HepG2 (cell line): Measurements from ENCODE around the gene NMRAL1. TPM values are rescaled to one million over a fixed set of nuclear protein-coding genes. Genes with fewer than 3 reads are reported as not detected.

Source experiments
- ATAC-seq: fragments of 200-7000 bp; cut with Tn5 transposase; 3 replicates; pipeline ENCODE4 v1.9.1; 2020; ENCODE audit warnings: mild to moderate bottlenecking, moderate library complexity
- BruUV-seq: library from RNA; stranded (reverse); fragments of 400-500 nt; replicated peaks from 2 replicates; lab custom pipeline; 2021; lab: Mats Ljungman, UMichigan
- CTCF ChIA-PET: fragments of 300-600 bp; formaldehyde crosslinking; extraction: SDS; loops from one replicate; lab custom pipeline; 2021; ENCODE audit warnings: low total read pairs, inconsistent platforms, low intra/inter-chr PET ratio; lab: Yijun Ruan, JAX
- POLR2A ChIA-PET: fragments of 350-600 bp; sonication (Branson Sonifier 250); formaldehyde crosslinking; loops from one replicate; lab custom pipeline; 2020; ENCODE audit warnings: antibody characterized with exemption, inconsistent platforms; lab: Yijun Ruan, JAX
- DNase-seq: peaks from one replicate; pipeline ENCODE4 v3.0.0-alpha.2; 2015; ENCODE audit warnings: low spot score
- FAIRE-seq: peaks from 3 replicates; lab custom pipeline; 2011; peaks lifted over from hg19 to GRCh38; lab: Jason Lieb, UNC
- H2AFZ ChIP-seq: one replicate; pipeline ENCODE4 v1.6.1; 2011; ENCODE audit warnings: low read length, inconsistent platforms
- H3K27ac ChIP-seq: fragments of 300-600 bp; 3 replicates; pipeline ENCODE4 v1.8.0; 2011; ENCODE audit warnings: mixed run types, mild to moderate bottlenecking, mixed read lengths, low read length, inconsistent platforms; ENCODE audit not compliant: insufficient read depth; ENCODE audit errors: extremely low read length
- H3K27me3 ChIP-seq, 2 experiments: fragments of 200-600 bp in 1 of 2; 2 replicates in 1 of 2; 3 replicates in 1 of 2; pipeline versions ENCODE4 v1.6.0 to v1.8.0; 2011; ENCODE audit warnings: low read length in 2 of 2, mild to moderate bottlenecking in 2 of 2, moderate library complexity in 2 of 2, inconsistent platforms in 1 of 2; ENCODE audit not compliant: insufficient read depth in 2 of 2, control insufficient read depth in 1 of 2
- H3K36me3 ChIP-seq, 2 experiments: fragments of 200-600 bp in 1 of 2; replicated peaks in 1 of 2; 2 replicates in 1 of 2; 3 replicates in 1 of 2; pipeline versions ENCODE4 v1.5.1 to v1.8.0; 2011; ENCODE audit warnings: low read length in 2 of 2, inconsistent platforms in 1 of 2; ENCODE audit not compliant: insufficient read depth in 2 of 2, control insufficient read depth in 1 of 2
- H3K4me1 ChIP-seq: 2 replicates; pipeline ENCODE4 v1.5.1; 2012; ENCODE audit warnings: low read length, inconsistent platforms; ENCODE audit not compliant: insufficient read depth
- H3K4me2 ChIP-seq: 2 replicates; pipeline ENCODE4 v1.6.0; 2011; ENCODE audit warnings: low read depth, low read length, inconsistent platforms
- H3K4me3 ChIP-seq, 3 experiments: fragments of 200-600 bp in 1 of 3; sonication (generic), shearing (Covaris generic) in 1 of 3; replicated peaks in 1 of 3; 2 replicates each; pipeline ENCODE4 v1.5.1; 2011 to 2016; ENCODE audit warnings: low read length in 3 of 3, inconsistent platforms in 2 of 3, low read depth in 2 of 3, mild to moderate bottlenecking in 2 of 3, control low read depth in 1 of 3, mixed read lengths in 1 of 3; ENCODE audit not compliant: insufficient read depth in 1 of 3
- H3K79me2 ChIP-seq: one replicate; pipeline ENCODE4 v1.6.1; 2011; ENCODE audit warnings: low read length, inconsistent platforms; ENCODE audit not compliant: insufficient read depth
- H3K9ac ChIP-seq: 2 replicates; pipeline ENCODE4 v1.6.0; 2011; ENCODE audit warnings: mild to moderate bottlenecking, low read depth, low read length, inconsistent platforms; ENCODE audit not compliant: insufficient read depth
- H3K9me3 ChIP-seq: 2 replicates; pipeline ENCODE4 v1.5.1; 2012; ENCODE audit warnings: mild to moderate bottlenecking, low read length
- H4K20me1 ChIP-seq: 2 replicates; pipeline ENCODE4 v1.6.0; 2011; ENCODE audit warnings: inconsistent platforms, mild to moderate bottlenecking, low read length, moderate library complexity; ENCODE audit not compliant: insufficient read depth
- AGO2 ChIP-seq: fragments of 200-400 bp; formaldehyde crosslinking; optimal IDR thresholded peaks from 2 replicates; pipeline ENCODE3; 2017; ENCODE audit warnings: mild to moderate bottlenecking, low read depth, low read length, moderate library complexity
- BCL6 ChIP-seq: IDR thresholded peaks from 2 replicates; pipeline ENCODE4 v1.6.1; 2016; ENCODE audit warnings: missing genetic modification reagents, missing compliant biosample characterization
- FOXA3 ChIP-seq: IDR thresholded peaks from 2 replicates; pipeline ENCODE4 v1.6.1; 2016; ENCODE audit warnings: missing genetic modification reagents, missing compliant biosample characterization
- HNF4A ChIP-seq: sonication (generic); formaldehyde crosslinking; IDR thresholded peaks from 2 replicates; pipeline ENCODE4 v1.4.0; 2020; ENCODE audit warnings: missing genetic modification reagents
- HOXD1 ChIP-seq: sonication (generic); formaldehyde crosslinking; IDR thresholded peaks from 2 replicates; pipeline ENCODE4 v1.5.0; 2020; ENCODE audit warnings: missing genetic modification reagents
- KDM2A ChIP-seq: sonication (generic); formaldehyde crosslinking; IDR thresholded peaks from 2 replicates; pipeline ENCODE4 v1.4.0; 2020; ENCODE audit warnings: low read depth, missing genetic modification reagents, borderline replicate concordance
- KDM5B ChIP-seq: sonication (generic); formaldehyde crosslinking; IDR thresholded peaks from 2 replicates; pipeline ENCODE4 v1.4.0; 2020; ENCODE audit warnings: missing genetic modification reagents, mild to moderate bottlenecking, borderline replicate concordance
- SOX5 ChIP-seq: IDR thresholded peaks from 2 replicates; pipeline ENCODE4 v1.6.1; 2016; ENCODE audit warnings: borderline replicate concordance
- SOX6 ChIP-seq, 2 experiments: fragments of 450-650 bp in 1 of 2; sonication (generic) in 1 of 2; formaldehyde crosslinking in 1 of 2; IDR thresholded peaks; 2 replicates each; pipeline versions ENCODE4 v1.4.0 to v1.6.1; 2017 to 2020; ENCODE audit warnings: antibody characterized with exemption in 1 of 2, mild to moderate bottlenecking in 1 of 2, missing genetic modification reagents in 1 of 2
- ZNF562 ChIP-seq: sonication (generic); formaldehyde crosslinking; IDR thresholded peaks from 2 replicates; pipeline ENCODE4 v1.8.0; 2022; ENCODE audit warnings: missing genetic modification reagents, borderline replicate concordance
- ZNF619 ChIP-seq: sonication (generic); formaldehyde crosslinking; IDR thresholded peaks from 2 replicates; pipeline ENCODE4 v1.4.0; 2020; ENCODE audit warnings: mild to moderate bottlenecking, missing genetic modification reagents
- ZNF746 ChIP-seq: sonication (generic); formaldehyde crosslinking; IDR thresholded peaks from 2 replicates; pipeline ENCODE4 v1.8.0; 2022; ENCODE audit warnings: mild to moderate bottlenecking, missing genetic modification reagents
- WGBS: methylation state at CpG from one replicate; pipeline ENCODE4 v1.1.6; 2017; ENCODE audit warnings: low lambda C conversion rate; 5-methylcytosine and 5-hydroxymethylcytosine counted together
- in situ Hi-C: cut with HindIII; loops from 2 replicates; pipeline ENCODE4 v1.10.0; 2017; ENCODE audit warnings: low pct_unique_long_range_greater_than_20kb; ENCODE audit not compliant: extremely low pct_ligation_motif_present
- intact Hi-C: fragments of 100-400 bp; cut with micrococcal nuclease; formaldehyde crosslinking; loops from one replicate; pipeline ENCODE4 v1.10.0; 2022; ENCODE audit not compliant: unreplicated experiment
- polyA plus RNA-seq, 8 experiments: library from polyadenylated mRNA; depleted of rRNA in 3 of 8; stranded (reverse) in 7 of 8; unstranded in 1 of 8; fragments of >200 nt; fragmentation: Illumina TruSeq in 4 of 8; extraction: Trizol in 4 of 8; gene quantifications; 2 replicates each; pipeline versions ENCODE4 v1.2.1 to v1.2.3, GENCODE V29; 2011 to 2016; ENCODE audit warnings: low read depth in 4 of 8, missing spikeins in 1 of 8, mixed read lengths in 1 of 8; ENCODE audit not compliant: insufficient read depth in 1 of 8
- total RNA-seq, 5 experiments: library from RNA; depleted of rRNA; stranded (reverse); fragments of >200 nt; fragmentation: Illumina TruSeq; extraction: Trizol; gene quantifications; 2 replicates each; pipeline ENCODE4 v1.2.3, GENCODE V29; 2016; ENCODE audit warnings: low read depth in 1 of 5
- TF ChIP-seq, protein P1 (sequence below): sonication (generic); formaldehyde crosslinking; IDR thresholded peaks from 2 replicates; pipeline ENCODE4 v1.5.0; 2020; ENCODE audit warnings: missing genetic modification reagents
- TF ChIP-seq, protein P2 (sequence below): sonication (generic); formaldehyde crosslinking; IDR thresholded peaks from 2 replicates; pipeline ENCODE4 v1.5.0; 2020; ENCODE audit warnings: mild to moderate bottlenecking, low read depth, missing genetic modification reagents, borderline replicate concordance

NMRAL1 gene
- total and polyA plus RNA-seq, 2 of the 13 experiments (the other 11 are each of a cell fraction or from before 2014, with no cell fraction given): 30.8 to 33.1 TPM

DNA sequence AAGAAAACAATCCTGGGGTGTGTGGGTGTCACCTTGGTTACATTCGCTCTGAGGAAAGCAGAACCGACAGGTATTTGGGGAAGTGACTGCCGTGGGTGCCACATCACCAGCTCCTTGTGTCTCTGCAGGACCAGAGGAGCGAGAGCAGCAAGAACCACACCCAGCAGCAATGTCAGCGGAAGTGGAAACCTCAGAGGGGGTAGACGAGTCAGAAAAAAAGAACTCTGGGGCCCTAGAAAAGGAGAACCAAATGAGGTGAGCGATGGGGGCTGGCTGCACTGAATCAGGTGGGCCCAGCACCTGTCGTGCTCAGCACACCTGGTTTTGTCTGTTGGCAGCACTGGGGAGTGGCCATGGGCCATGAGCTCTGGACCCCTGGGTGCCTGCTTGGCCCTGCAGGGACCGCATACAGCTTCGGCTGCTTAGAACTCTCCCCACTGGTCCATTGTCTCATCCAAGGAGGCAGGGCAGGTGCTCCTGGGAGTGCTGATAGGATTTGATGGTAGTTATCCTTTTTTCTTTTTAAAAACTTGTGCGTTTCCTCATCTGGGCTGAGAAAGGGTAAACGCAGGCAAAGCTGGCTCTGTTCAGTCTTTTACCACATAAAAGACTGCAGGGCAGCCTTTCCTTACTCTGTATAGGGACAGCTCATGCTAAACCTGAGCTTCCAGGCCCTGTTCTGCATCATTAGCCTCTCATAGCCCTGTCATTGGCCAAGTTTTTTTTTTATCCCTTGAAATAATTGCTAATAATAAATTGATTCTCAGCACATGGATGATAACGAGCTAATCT is 31.1 kb upstream of the NMRAL1 start:
- peaks cover 16% of the 10 kb centered on the region for H3K4me1 ChIP-seq
- H3K9ac ChIP-seq: no peak overlapping the region
- POLR2A ChIA-PET: no interaction called here
- peaks cover 30% of the 10 kb centered on the region for H3K79me2 ChIP-seq
- no peak for TF ChIP-seq ZNF619 (CRISPR knock-in tag)
- no peak for TF ChIP-seq ZNF562 (CRISPR knock-in tag)
- TF ChIP-seq AGO2: peak; percentile 57
- TF ChIP-seq, all 625 proteins: peak for 1
- no TSS peak for BruUV-seq
- ATAC-seq (no peak), DNase-seq (no peak), FAIRE-seq (no peak)
- H2AFZ ChIP-seq: no peak overlapping the region
- H3K36me3 ChIP-seq: peaks cover 16 to 35% of the 10 kb centered on the region in 2 experiments
- in situ Hi-C loops: loop anchor here (25.0 kb wide), 1 partner anchor 457 kb away; the partner anchor contains the start of gene SEC14L5
- CTCF ChIA-PET: interaction anchor here (1.3 kb wide), 1 partner anchor 80 kb away, joined by 5 read pairs; no protein-coding TSS in a partner anchor
- no peak overlapping the region for H3K27ac ChIP-seq
- no peaks in the 10 kb centered on the region for H3K27me3 ChIP-seq
- intact Hi-C loops: no loop called here
- H3K4me3 ChIP-seq: no peak overlapping the region
- 96% methylated on average over 12 of the region's 13 CpGs for WGBS
- 0 out of 2 replicates have a peak, but pooled peaks cover 2% of the 10 kb centered on the region for H4K20me1 ChIP-seq
- H3K4me2 ChIP-seq: no peak overlapping the region
- no peaks in the 10 kb centered on the region for H3K9me3 ChIP-seq

DNA sequence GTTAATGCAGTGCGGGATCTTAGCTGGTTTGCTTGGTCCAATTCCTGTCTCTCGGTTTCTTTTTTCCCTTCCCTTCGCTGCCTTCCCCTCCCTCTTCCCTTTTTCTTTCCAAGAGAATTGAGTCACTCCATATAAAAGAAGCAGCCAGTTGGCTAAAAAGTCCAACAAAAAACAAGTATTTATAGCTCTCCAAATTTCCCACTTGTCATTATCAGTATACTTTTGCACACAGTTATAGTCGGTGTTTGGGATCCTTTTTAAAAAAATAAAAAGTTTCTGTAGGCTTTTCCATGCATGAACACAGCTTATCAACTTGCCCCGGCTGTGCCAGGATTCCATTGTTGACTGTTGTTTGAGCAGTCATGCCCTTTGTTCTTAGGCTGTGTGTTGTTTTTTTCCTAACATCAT is 26.6 kb upstream of the NMRAL1 start:
- intact Hi-C loops: no loop called here
- ChIA-PET POLR2A (interaction anchor here (0.8 to 1.5 kb wide), 5 partner anchors 11 to 38 kb away, joined by 3 to 5 read pairs (median 3); partner anchors contain the start of genes CDIP1 and HMOX2), CTCF (no interaction called here)
- H3K4me2 ChIP-seq: peak overlapping the region; percentile 45
- H3K27ac ChIP-seq: peak overlapping the region; percentile 37
- no TSS peak for BruUV-seq
- no peak overlapping the region for H2AFZ ChIP-seq
- FAIRE-seq (peak; percentile 32), DNase-seq (peak; percentile 41), ATAC-seq (0 out of 3 replicates have a peak, but pooled peaks have one; percentile 23)
- H3K79me2 ChIP-seq: peaks cover 49% of the 10 kb centered on the region
- peaks cover 5 to 6% of the 10 kb centered on the region in 2 experiments; a peak in 4 of 5 replicates for H3K36me3 ChIP-seq
- no peaks in the 10 kb centered on the region for H3K9me3 ChIP-seq
- WGBS: 51% methylated on average over 5 of the region's 5 CpGs
- H4K20me1 ChIP-seq: peaks cover 7% of the 10 kb centered on the region; the same call in 1 of the 2 replicates
- H3K4me1 ChIP-seq: peaks cover 46% of the 10 kb centered on the region
- H3K27me3 ChIP-seq: no peaks in the 10 kb centered on the region
- H3K9ac ChIP-seq: no peak overlapping the region; the same call in 1 of the 2 replicates
- H3K4me3 ChIP-seq: no peak overlapping the region
- in situ Hi-C loops: loop anchor here (25.0 kb wide), 1 partner anchor 461 kb away; the partner anchor contains the start of gene SEC14L5
- TF ChIP-seq FOXA3 (CRISPR knock-in tag) (0 out of 2 replicates have a peak, but pooled peaks have one; percentile 21), KDM5B (CRISPR knock-in tag) (no peak), ZNF746 (CRISPR knock-in tag) (no peak), BCL6 (no peak), HOXD1 (no peak), SOX5 (CRISPR knock-in tag) (peak; percentile 73; the same call in 1 of the 2 replicates), KDM2A (CRISPR knock-in tag) (no peak), SOX6 (IDR thresholded peaks at IDR 0.05) (no peak), SOX6 (CRISPR knock-in tag; IDR thresholded peaks at IDR 0.05) (0 out of 2 replicates have a peak, but pooled peaks have one; percentile 29), HNF4A (0 out of 2 replicates have a peak, but pooled peaks have one; percentile 12)
- TF ChIP-seq, protein P1, sequence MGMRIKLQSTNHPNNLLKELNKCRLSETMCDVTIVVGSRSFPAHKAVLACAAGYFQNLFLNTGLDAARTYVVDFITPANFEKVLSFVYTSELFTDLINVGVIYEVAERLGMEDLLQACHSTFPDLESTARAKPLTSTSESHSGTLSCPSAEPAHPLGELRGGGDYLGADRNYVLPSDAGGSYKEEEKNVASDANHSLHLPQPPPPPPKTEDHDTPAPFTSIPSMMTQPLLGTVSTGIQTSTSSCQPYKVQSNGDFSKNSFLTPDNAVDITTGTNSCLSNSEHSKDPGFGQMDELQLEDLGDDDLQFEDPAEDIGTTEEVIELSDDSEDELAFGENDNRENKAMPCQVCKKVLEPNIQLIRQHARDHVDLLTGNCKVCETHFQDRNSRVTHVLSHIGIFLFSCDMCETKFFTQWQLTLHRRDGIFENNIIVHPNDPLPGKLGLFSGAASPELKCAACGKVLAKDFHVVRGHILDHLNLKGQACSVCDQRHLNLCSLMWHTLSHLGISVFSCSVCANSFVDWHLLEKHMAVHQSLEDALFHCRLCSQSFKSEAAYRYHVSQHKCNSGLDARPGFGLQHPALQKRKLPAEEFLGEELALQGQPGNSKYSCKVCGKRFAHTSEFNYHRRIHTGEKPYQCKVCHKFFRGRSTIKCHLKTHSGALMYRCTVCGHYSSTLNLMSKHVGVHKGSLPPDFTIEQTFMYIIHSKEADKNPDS (CRISPR knock-in tag): no peak
- TF ChIP-seq, protein P2, sequence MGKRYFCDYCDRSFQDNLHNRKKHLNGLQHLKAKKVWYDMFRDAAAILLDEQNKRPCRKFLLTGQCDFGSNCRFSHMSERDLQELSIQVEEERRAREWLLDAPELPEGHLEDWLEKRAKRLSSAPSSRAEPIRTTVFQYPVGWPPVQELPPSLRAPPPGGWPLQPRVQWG (CRISPR knock-in tag): no peak
